IPS-NIHi11 (cell line): Measurements from ENCODE around the gene TAF1C.
A peak's percentile ranks its signal among the peaks of the same experiment; 100 is the strongest.

Experiments used
- DNase-seq: peaks from one replicate; pipeline ENCODE4 v3.0.0; 2012; ENCODE audit warnings: mixed read lengths, low spot score

Gene TAF1C

GRCh38 chr16:84183911-84184591, 2.8 kb downstream of the TAF1C start:
- no peak for DNase-seq

GRCh38 chr16:84183572-84183875, 3.3 kb downstream of the TAF1C start:
- DNase-seq: no peak

DNA sequence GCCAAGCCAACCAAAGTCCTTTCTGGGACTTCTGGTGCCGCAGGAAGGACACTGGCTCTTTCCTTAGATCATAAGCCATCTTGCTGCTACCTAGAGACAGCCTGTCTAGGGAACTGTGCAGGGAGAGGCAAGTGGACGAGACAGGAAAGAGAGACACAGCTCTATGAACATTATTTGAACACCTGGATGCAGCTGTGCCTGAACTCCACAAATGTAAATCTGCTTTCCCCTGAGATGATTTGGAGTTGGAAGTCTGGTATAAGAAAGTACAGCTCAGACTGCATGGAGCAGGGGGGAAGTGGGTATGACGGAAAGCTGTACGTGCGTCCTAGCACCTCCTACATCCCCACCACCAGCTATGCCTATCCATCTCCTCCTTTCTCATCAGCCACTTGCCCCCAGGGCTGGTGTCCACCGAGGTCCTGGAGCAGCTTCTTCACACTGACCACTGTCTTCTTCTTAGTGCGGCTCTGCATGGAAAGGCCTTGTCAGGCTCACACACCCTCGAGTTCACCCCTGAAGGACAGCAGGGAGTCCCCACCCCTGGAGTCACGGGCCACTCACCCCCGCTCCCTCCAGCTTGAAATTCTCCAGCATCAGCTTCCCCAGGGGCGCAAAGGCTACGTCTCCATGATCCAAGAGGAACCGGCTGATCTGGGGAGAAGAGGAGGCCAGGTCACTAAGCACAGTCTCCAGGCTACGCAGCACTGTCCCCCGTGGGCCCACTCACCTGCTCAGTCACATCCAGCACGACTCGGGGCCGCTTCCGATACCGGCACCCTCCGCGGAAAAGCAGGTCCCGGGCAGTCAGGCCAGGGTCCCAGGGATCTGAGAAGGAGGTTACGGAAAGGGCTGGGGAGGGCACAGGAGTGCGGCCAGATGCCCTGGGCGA, 3.9 kb downstream of the TAF1C start:
- DNase-seq: no peak

GRCh38 chr16:84182104-84182503, 4.8 kb downstream of the TAF1C start:
- DNase-seq: no peak

DNA sequence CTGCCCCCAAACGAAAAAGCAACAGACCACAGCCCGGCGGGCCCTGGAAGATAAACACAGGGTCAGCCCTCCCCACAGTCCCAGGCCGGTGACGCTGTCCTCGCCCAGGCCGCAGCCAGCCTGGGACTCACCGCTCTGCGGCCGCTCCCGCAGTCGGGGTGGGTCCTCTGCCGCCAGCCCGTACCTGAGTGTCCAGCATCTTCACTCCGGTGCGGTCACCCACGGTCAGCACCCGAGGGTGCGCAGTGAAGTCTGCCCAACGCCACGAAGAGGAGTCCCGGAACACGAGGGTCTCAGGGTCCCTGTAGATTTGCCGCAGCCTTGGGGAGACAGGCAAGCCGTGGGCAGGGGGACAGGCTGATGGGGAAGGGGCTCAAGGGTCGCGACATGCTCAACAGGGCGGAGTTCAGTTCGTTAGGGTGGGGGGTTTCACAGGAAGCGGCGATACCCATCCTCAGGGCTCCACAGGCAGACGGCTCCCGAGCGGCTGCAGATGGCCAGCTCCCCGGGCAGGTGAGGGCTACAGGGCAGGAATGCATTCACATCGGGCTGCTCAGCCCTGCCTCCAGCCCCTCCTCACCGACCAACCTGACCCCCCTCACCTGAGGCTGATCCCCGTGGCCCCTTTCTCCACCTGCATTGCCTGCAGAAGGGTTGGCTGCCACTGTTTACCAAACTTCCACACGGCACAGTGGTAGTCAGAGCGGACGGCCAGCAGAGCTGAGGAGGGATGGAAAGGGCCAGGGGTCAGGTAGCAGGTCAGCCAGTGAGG, 5.5 kb downstream of the TAF1C start:
- no peak for DNase-seq

GRCh38 chr16:84180519-84181140, 6.2 kb downstream of the TAF1C start:
- DNase-seq: no peak

- no peak for DNase-seq
Measured at GRCh38 chr16:84179612-84180320, 7.1 kb downstream of the TAF1C start.

GRCh38 chr16:84178892-84179611, 7.8 kb downstream of the TAF1C start:
- DNase-seq: no peak

DNA sequence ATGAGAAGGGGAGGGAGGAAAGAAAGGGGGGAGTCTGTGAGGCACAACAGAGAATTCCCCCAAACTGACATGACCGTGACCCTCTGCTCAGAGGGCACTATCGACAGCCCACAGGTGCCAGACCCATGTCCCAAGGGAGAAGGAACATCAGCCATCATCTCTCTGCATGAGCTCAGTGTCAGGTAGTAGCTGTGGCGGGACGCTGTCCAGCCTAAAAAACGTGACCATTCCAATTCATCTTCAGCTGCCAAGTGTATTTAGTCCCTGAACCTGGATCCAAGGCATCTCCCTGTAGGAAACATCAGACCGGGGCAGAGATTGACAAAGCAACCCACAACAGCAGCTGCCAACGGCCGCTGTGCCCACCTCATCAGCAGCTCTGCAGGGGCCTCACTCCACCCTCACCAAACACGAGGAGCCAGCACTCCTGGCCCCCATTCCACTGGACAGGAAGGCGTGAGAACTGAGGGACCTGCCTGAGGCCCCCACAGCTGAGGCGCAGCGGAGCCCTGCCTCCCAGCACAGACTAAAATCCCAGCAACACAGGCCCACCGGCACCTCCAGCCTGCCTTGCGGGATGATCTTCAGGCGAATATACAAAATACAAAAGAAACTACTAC, 8.6 kb downstream of the TAF1C start:
- no peak for DNase-seq

GRCh38 chr16:84177741-84178073, 9.2 kb downstream of the TAF1C start:
- DNase-seq: no peak

GRCh38 chr16:84176192-84177053, 10.4 kb downstream of the TAF1C start:
- no peak for DNase-seq

GRCh38 chr16:84175350-84176081, 11.3 kb downstream of the TAF1C start:
- DNase-seq: peak; percentile 76

- no peak for DNase-seq
Measured at GRCh38 chr16:84174396-84174795, 12.5 kb downstream of the TAF1C start.

- DNase-seq: no peak
Measured at GRCh38 chr16:84169765-84170310, 17.0 kb downstream of the TAF1C start.

- DNase-seq: no peak
Measured at GRCh38 chr16:84166796-84167695, 19.8 kb downstream of the TAF1C start.

GRCh38 chr16:84165746-84166145, 21.1 kb downstream of the TAF1C start:
- no peak for DNase-seq

GRCh38 chr16:84161801-84162200, 25.1 kb downstream of the TAF1C start:
- DNase-seq: no peak

DNA sequence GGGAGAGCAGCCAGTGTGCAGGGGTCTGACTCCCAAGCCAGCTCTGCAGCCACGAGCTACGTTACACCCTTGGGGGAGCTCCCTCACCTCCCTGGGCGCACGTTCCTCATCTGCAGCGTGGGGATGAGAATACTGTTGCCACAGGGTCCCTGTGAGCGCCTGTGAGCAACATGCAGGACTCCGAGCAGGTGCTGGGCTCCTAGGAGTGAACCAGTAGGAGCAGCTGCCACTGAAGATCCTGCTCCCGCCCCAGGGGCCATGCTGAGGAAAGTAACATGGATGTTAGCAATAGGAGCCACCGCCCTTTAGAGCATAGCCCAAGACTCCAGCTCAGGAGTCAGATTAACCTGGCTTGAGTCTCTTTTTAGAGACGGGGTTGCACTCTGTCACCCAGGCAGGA, 25.8 kb downstream of the TAF1C start:
- DNase-seq: no peak
